Gastroesophageal sphincter (tissue), 4 donors: ENCODE data around the gene TMEM150A. TPM values are rescaled to one million over a fixed set of nuclear protein-coding genes. Genes with fewer than 3 reads are reported as not detected.

Experiments used
- ATAC-seq: fragments of 150-250 bp; one replicate; pipeline ENCODE4 v1.9.1; 2016; ENCODE audit warnings: mild to moderate bottlenecking, moderate library complexity
- H3K27ac ChIP-seq, 4 donors: fragments of 200-600 bp; sonication (generic) in 3 of 4; 1 replicate in 3 of 4; 2 replicates in 1 of 4; pipeline ENCODE4 v1.5.1; 2016 to 2019
- H3K27me3 ChIP-seq: fragments of 200-600 bp; sonication (generic); one replicate; pipeline ENCODE4 v1.5.1; 2019
- H3K36me3 ChIP-seq, 2 donors: fragments of 200-600 bp; sonication (generic); one replicate each; pipeline ENCODE4 v1.5.1; 2019; ENCODE audit warnings: control low read depth in 1 of 2
- H3K4me1 ChIP-seq, 3 donors: fragments of 200-600 bp; sonication (generic); 1 replicate in 2 of 3; 2 replicates in 1 of 3; pipeline ENCODE4 v1.5.1; 2016 to 2019; ENCODE audit warnings: control low read depth in 2 of 3
- H3K4me3 ChIP-seq, 2 donors: fragments of 200-600 bp; sonication (generic); one replicate each; pipeline ENCODE4 v1.5.1; 2019; ENCODE audit warnings: mild to moderate bottlenecking in 1 of 2, moderate library complexity in 1 of 2
- H3K9me3 ChIP-seq, 3 donors: fragments of 200-600 bp; sonication (generic); one replicate each; pipeline ENCODE4 v1.5.1; 2017 to 2019; ENCODE audit warnings: control low read depth in 2 of 3
- EP300 ChIP-seq: sonication (generic); formaldehyde crosslinking; IDR thresholded peaks from one replicate; pipeline ENCODE4 v1.6.1; 2017; ENCODE audit warnings: antibody characterized with exemption, mild to moderate bottlenecking
- POLR2A ChIP-seq, 2 donors: fragments of 450-650 bp; IDR thresholded peaks; one replicate each; pipeline ENCODE4 v1.6.1; 2017; ENCODE audit warnings: antibody characterized with exemption in 2 of 2, mild to moderate bottlenecking in 2 of 2, moderate library complexity in 1 of 2
- POLR2AphosphoS5 ChIP-seq: sonication (generic); formaldehyde crosslinking; IDR thresholded peaks from one replicate; pipeline ENCODE4 v1.6.1; 2017; ENCODE audit warnings: antibody characterized with exemption
- WGBS, 2 donors: methylation state at CpG; one replicate each; pipeline ENCODE4 v1.1.5; 2018; ENCODE audit warnings: low coverage in 1 of 2; 5-methylcytosine and 5-hydroxymethylcytosine counted together
- total RNA-seq, 4 donors: library from RNA; depleted of rRNA; stranded (reverse); fragments of >200 nt; gene quantifications; one replicate each; pipeline ENCODE4 v1.1.0, GENCODE V29; 2016
- TF ChIP-seq, protein P1 (sequence below), 4 experiments: fragments of 200-600 bp in 2 of 4; fragments of 450-650 bp in 2 of 4; sonication (generic) in 1 of 4; IDR thresholded peaks; one replicate each; pipeline ENCODE4 v1.5.1; 2017 to 2019; ENCODE audit warnings: antibody characterized with exemption in 4 of 4, mild to moderate bottlenecking in 2 of 4, moderate library complexity in 2 of 4

Gene TMEM150A
- total RNA-seq, 4 donors from 2014 or later: 17.6 to 26.9 (median 19.9) TPM

DNA sequence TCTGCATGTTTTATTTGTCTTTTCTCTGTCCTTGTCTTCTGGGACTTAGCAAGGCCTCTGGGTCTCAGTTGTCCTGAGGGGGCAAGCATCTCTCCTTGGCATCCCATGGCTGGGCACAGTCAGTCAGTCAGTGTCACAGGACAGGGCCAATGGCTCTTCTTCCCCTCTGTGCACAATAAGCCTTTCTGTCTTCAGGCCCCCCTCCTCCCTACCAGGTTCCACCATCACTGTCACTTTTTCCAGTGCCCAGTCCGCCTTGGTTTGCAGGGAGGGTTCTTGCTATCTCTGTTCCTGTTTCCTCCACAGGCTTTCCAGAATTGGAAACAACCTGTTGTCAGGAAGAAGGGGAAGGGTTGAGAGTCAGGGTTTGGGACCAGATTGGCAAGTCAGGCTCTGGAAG is 20.0 kb downstream of the TMEM150A start:
- TF ChIP-seq POLR2A (IDR thresholded peaks at IDR 0.05): no peak
- TF ChIP-seq, protein P1, sequence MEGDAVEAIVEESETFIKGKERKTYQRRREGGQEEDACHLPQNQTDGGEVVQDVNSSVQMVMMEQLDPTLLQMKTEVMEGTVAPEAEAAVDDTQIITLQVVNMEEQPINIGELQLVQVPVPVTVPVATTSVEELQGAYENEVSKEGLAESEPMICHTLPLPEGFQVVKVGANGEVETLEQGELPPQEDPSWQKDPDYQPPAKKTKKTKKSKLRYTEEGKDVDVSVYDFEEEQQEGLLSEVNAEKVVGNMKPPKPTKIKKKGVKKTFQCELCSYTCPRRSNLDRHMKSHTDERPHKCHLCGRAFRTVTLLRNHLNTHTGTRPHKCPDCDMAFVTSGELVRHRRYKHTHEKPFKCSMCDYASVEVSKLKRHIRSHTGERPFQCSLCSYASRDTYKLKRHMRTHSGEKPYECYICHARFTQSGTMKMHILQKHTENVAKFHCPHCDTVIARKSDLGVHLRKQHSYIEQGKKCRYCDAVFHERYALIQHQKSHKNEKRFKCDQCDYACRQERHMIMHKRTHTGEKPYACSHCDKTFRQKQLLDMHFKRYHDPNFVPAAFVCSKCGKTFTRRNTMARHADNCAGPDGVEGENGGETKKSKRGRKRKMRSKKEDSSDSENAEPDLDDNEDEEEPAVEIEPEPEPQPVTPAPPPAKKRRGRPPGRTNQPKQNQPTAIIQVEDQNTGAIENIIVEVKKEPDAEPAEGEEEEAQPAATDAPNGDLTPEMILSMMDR (IDR thresholded peaks at IDR 0.05): no peak
- TF ChIP-seq EP300: no peak
- TF ChIP-seq POLR2AphosphoS5: no peak

DNA sequence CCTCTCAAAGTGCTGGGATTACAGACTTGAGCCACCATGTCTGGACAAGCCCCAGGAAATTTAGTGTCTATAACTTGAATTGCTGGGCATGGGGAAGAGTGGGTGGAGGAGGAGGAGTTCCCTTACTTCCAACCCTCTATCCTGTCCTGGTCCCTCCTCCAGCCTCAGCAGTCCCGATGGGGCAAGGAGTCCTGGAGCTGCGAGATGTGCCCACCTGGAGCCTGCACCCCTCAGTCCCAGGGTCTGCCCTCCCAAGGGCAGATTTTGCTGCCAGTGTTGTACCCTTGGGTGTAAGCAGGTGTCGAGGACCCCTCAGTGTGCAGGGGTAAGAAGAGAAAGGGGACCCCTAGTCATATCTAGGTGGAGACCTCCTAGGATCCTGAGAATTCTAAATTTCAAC is 22.3 kb downstream of the TMEM150A start:
- H3K4me1 ChIP-seq: peaks cover 0 to 64% (median 30%) of the 10 kb centered on the region in 3 donors
- H3K9me3 ChIP-seq: no peaks in the 10 kb centered on the region
- 80 to 83% methylated on average over 3 of the region's 3 CpGs for WGBS, 2 donors
- no peak for ATAC-seq
- H3K27me3 ChIP-seq: no peaks in the 10 kb centered on the region
- peak overlapping the region in 2 of 4 donors; percentile 63 to 73 for H3K27ac ChIP-seq
- no peak for TF ChIP-seq POLR2A (IDR thresholded peaks at IDR 0.05)
- no peak overlapping the region for H3K4me3 ChIP-seq
- no peaks in the 10 kb centered on the region for H3K36me3 ChIP-seq

More for the DNA sequence above, 20.0 kb downstream of the TMEM150A start:
- Histone ChIP-seq H3K4me3 (no peak overlapping the region), H3K4me1 (peaks cover 0 to 72% (median 33%) of the 10 kb centered on the region in 3 donors), H3K9me3 (no peaks in the 10 kb centered on the region), H3K27ac (peak overlapping the region in 2 of 4 donors; percentile 89), H3K27me3 (no peaks in the 10 kb centered on the region), H3K36me3 (no peaks in the 10 kb centered on the region)
- no peak for ATAC-seq
- 50 to 60% methylated on average over 1 of the region's 1 CpG for WGBS, 2 donors

DNA sequence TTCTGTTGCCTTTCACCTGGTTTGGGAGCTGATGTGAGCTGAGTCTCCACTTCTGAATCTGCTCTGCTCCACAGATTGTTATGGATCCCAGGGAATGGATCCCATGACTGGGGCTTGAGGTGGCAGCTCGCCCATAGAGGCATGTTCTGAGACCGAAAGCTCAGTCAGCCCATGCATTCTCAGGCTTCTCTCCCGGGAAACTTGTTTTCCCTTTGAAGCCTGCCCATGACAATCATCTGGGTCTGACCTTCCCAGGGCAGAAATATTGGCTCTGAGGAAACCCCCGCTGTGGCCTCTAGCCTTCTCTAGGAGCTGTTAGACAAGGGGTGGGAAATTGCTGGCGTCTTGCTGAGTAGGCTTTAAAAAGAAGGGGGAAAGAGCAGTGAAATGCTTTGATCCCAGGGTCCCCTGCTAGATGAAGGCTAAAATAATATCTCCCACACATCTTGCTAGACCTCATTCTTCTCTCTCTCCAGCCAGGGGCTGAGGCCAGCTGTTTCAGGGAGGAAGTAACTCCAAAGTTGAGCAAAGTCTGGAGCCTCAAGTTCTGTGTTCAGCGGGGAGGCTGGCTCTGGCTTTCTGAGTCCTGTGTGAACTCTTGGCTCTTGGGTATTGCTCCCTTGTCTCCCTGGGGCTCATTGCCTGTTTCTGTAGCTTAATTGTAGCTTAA is 23.1 kb downstream of the TMEM150A start:
- Histone ChIP-seq H3K36me3 (no peaks in the 10 kb centered on the region), H3K4me3 (peak overlapping the region in 1 of 2 donors; percentile 38), H3K27me3 (no peaks in the 10 kb centered on the region), H3K4me1 (peaks cover 0 to 56% (median 24%) of the 10 kb centered on the region in 3 donors), H3K27ac (peak overlapping the region in 3 of 4 donors; percentile 63 to 73 (median 67)), H3K9me3 (no peaks in the 10 kb centered on the region)
- WGBS, 2 donors: 47 to 55% methylated on average over 4 of the region's 6 CpGs
- ATAC-seq: no peak
- TF ChIP-seq, protein P1 (IDR thresholded peaks at IDR 0.05): no peak
- TF ChIP-seq POLR2AphosphoS5 (no peak), POLR2A (IDR thresholded peaks at IDR 0.05) (no peak), EP300 (no peak)

GRCh38 chr2:85578243-85579180 is 24.0 kb downstream of the TMEM150A start:
- ATAC-seq: peak; percentile 66
- TF ChIP-seq POLR2A (IDR thresholded peaks at IDR 0.05): peak in 1 of 2 donors; percentile 11
- TF ChIP-seq EP300: no peak
- peak; percentile 12 for TF ChIP-seq POLR2AphosphoS5
- peaks cover 0 to 48% (median 19%) of the 10 kb centered on the region in 3 donors for H3K4me1 ChIP-seq
- H3K27ac ChIP-seq: peak overlapping the region in 3 of 4 donors; percentile 63 to 73 (median 67)
- WGBS, 2 donors: 51 to 56% methylated on average over 4 to 6 of the region's 19 CpGs
- no peaks in the 10 kb centered on the region for H3K9me3 ChIP-seq
- no peaks in the 10 kb centered on the region for H3K27me3 ChIP-seq
- H3K4me3 ChIP-seq: peak overlapping the region in 1 of 2 donors; percentile 38
- H3K36me3 ChIP-seq: no peaks in the 10 kb centered on the region

GRCh38 chr2:85577386-85578242 is 24.9 kb downstream of the TMEM150A start, which contains the start of gene VAMP8:
VAMP8 (plus strand) TSS chr2:85577586; CDS start chr2:85577647, 61 bp downstream.
- Histone ChIP-seq H3K4me3 (peak within 1 kb of the TSS in 1 of 2 donors; percentile 38), H3K9me3 (no peaks in the 10 kb centered on the region), H3K27me3 (no peaks in the 10 kb centered on the region), H3K4me1 (peaks cover 0 to 44% (median 18%) of the 10 kb centered on the region in 3 donors), H3K27ac (peak within 1 kb of the TSS in 3 of 4 donors; percentile 63 to 73 (median 67)), H3K36me3 (no peaks in the 10 kb centered on the region)
- WGBS, 2 donors: 46 to 59% methylated on average over 7 to 9 of the region's 19 CpGs
- TF ChIP-seq POLR2A (IDR thresholded peaks at IDR 0.05) (no peak), EP300 (no peak), POLR2AphosphoS5 (no peak)
- TF ChIP-seq, protein P1 (IDR thresholded peaks at IDR 0.05): no peak
- ATAC-seq: peak; percentile 53
